Neuronal stem cell (in vitro differentiated cells): ENCODE results near the gene CPM.

Experiments
- DNase-seq: peaks from one replicate; pipeline ENCODE4 v3.0.0-alpha.2; 2013; ENCODE audit warnings: low spot score
- H2AFZ ChIP-seq: one replicate; pipeline ENCODE4 v1.6.1; 2013; ENCODE audit warnings: mild to moderate bottlenecking, low read length, inconsistent platforms
- H2AK5ac ChIP-seq: 2 replicates; pipeline ENCODE4 v1.6.1; 2013; ENCODE audit warnings: low read depth, mild to moderate bottlenecking, inconsistent platforms, low read length, moderate library complexity, mixed read lengths
- H2BK120ac ChIP-seq: 2 replicates; pipeline ENCODE4 v1.6.1; 2013; ENCODE audit warnings: low read depth, mild to moderate bottlenecking, inconsistent platforms, low read length, moderate library complexity, mixed read lengths
- H2BK12ac ChIP-seq: one replicate; pipeline ENCODE4 v1.6.1; 2013; ENCODE audit warnings: low read length, inconsistent platforms
- H2BK15ac ChIP-seq: 2 replicates; pipeline ENCODE4 v1.6.1; 2013; ENCODE audit warnings: mild to moderate bottlenecking, low read length, inconsistent platforms, mixed read lengths
- H2BK5ac ChIP-seq: one replicate; pipeline ENCODE4 v1.6.1; 2013; ENCODE audit warnings: inconsistent platforms, mild to moderate bottlenecking, low read length, moderate library complexity
- H3K14ac ChIP-seq: one replicate; pipeline ENCODE4 v1.6.1; 2013; ENCODE audit warnings: low read length, inconsistent platforms
- H3K18ac ChIP-seq: 2 replicates; pipeline ENCODE4 v1.6.1; 2013; ENCODE audit warnings: low read length, inconsistent platforms
- H3K23ac ChIP-seq: 2 replicates; pipeline ENCODE4 v1.6.1; 2013; ENCODE audit warnings: low read depth, mild to moderate bottlenecking, mixed read lengths, low read length, inconsistent platforms; ENCODE audit not compliant: poor library complexity
- H3K27ac ChIP-seq: replicated peaks from 3 replicates; pipeline ENCODE4 v1.5.1; 2013; ENCODE audit warnings: low read length, inconsistent platforms
- H3K27me3 ChIP-seq, 3 experiments: 2 replicates each; pipeline ENCODE4 v1.6.1; 2013; ENCODE audit warnings: low read length in 3 of 3, mild to moderate bottlenecking in 2 of 3, inconsistent platforms in 1 of 3, low read depth in 1 of 3, mixed read lengths in 1 of 3, moderate library complexity in 1 of 3; ENCODE audit not compliant: control insufficient read depth in 3 of 3, insufficient read depth in 3 of 3
- H3K36me3 ChIP-seq, 2 donors: replicated peaks in 1 of 2; 2 replicates each; pipeline ENCODE4 v1.6.1; 2013; ENCODE audit warnings: low read length in 2 of 2; ENCODE audit not compliant: control insufficient read depth in 2 of 2, insufficient read depth in 2 of 2
- H3K4ac ChIP-seq: 2 replicates; pipeline ENCODE4 v1.6.1; 2013; ENCODE audit warnings: inconsistent platforms, mild to moderate bottlenecking, low read length, moderate library complexity
- H3K4me1 ChIP-seq, 2 donors: 1 replicate in 1 of 2; 2 replicates in 1 of 2; pipeline ENCODE4 v1.6.1; 2013; ENCODE audit warnings: low read length in 2 of 2, low read depth in 1 of 2; ENCODE audit not compliant: control insufficient read depth in 2 of 2, insufficient read depth in 1 of 2
- H3K4me2 ChIP-seq: one replicate; pipeline ENCODE4 v1.6.1; 2013; ENCODE audit warnings: mild to moderate bottlenecking, low read length, inconsistent platforms; ENCODE audit not compliant: insufficient read depth, poor library complexity, severe bottlenecking
- H3K4me3 ChIP-seq, 2 donors: 2 replicates each; pipeline ENCODE4 v1.5.1; 2013; ENCODE audit warnings: low read length in 2 of 2, mild to moderate bottlenecking in 2 of 2, inconsistent platforms in 1 of 2, moderate library complexity in 1 of 2
- H3K79me1 ChIP-seq: one replicate; pipeline ENCODE4 v1.6.1; 2013; ENCODE audit warnings: low read depth, mild to moderate bottlenecking, inconsistent platforms, low read length, moderate library complexity
- H3K9ac ChIP-seq: one replicate; pipeline ENCODE4 v1.6.1; 2013; ENCODE audit warnings: mild to moderate bottlenecking, low read depth, low read length, inconsistent platforms; ENCODE audit not compliant: poor library complexity
- H3K9me3 ChIP-seq, 2 donors: replicated peaks in 1 of 2; 2 replicates each; pipeline versions ENCODE3 to v1.6.1; 2013; ENCODE audit warnings: low read length in 2 of 2, mild to moderate bottlenecking in 2 of 2, inconsistent platforms in 1 of 2, low read depth in 1 of 2, mixed read lengths in 1 of 2, moderate library complexity in 1 of 2; ENCODE audit not compliant: control insufficient read depth in 2 of 2, insufficient read depth in 1 of 2
- H4K8ac ChIP-seq: one replicate; pipeline ENCODE4 v1.6.1; 2013; ENCODE audit warnings: low read depth, mild to moderate bottlenecking, inconsistent platforms, low read length, moderate library complexity
- H4K91ac ChIP-seq: one replicate; pipeline ENCODE4 v1.6.1; 2013; ENCODE audit warnings: low read length, low read depth, mild to moderate bottlenecking, inconsistent platforms; ENCODE audit not compliant: poor library complexity
- WGBS, 2 donors: extraction: QIAGEN DNeasy Blood & Tissue Kit; methylation state at CpG; one replicate each; pipeline ENCODE4 v1.1.7; 2013; ENCODE audit warnings: missing lambda C conversion rate in 2 of 2, mixed read lengths in 1 of 2; ENCODE audit not compliant: insufficient read length in 2 of 2, insufficient replicate concordance in 1 of 2; ENCODE audit errors: extremely low coverage in 2 of 2; 5-methylcytosine and 5-hydroxymethylcytosine counted together

Gene CPM

DNA sequence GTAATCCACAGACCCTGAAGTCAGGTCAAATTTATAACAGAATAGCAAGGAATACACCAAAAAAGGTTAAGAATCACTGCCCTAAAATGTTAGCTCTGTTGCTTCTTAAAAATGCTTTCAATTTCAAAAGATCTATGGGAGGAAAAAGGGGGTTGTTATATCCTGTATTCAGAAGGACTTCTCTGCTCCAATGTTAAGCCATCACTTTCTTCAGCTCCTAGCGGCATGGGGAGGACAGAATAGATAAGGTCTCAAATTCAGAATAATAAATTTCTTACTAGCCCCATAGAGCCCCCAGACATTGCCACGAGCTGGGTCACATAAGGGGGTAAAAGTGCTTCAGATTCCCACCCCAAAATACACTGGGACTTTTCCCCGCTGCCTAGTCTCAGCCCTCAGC, 49.8 kb downstream of the CPM start:
- Histone ChIP-seq H3K27me3 (peaks cover 0 to 3% (median 0%) of the 10 kb centered on the region in 3 experiments), H3K4me3 (no peak overlapping the region), H3K4me1 (no peaks in the 10 kb centered on the region), H2BK120ac (no peak overlapping the region), H2AFZ (no peak overlapping the region), H2BK15ac (no peak overlapping the region), H2AK5ac (no peak overlapping the region), H4K91ac (no peak overlapping the region), H3K9ac (no peak overlapping the region), H3K27ac (no peak overlapping the region), H3K79me1 (no peaks in the 10 kb centered on the region), H3K4me2 (no peak overlapping the region), H3K9me3 (peaks cover 0 to 3% of the 10 kb centered on the region in 2 donors), H3K23ac (no peak overlapping the region), H4K8ac (no peak overlapping the region), H2BK12ac (no peak overlapping the region), H3K18ac (no peak overlapping the region), H2BK5ac (no peak overlapping the region), H3K14ac (no peak overlapping the region), H3K4ac (no peak overlapping the region), H3K36me3 (no peaks in the 10 kb centered on the region)
- WGBS, 2 donors, result no CpG with 5 or more reads among the region's 3 CpGs
- DNase-seq, result no peak

DNA sequence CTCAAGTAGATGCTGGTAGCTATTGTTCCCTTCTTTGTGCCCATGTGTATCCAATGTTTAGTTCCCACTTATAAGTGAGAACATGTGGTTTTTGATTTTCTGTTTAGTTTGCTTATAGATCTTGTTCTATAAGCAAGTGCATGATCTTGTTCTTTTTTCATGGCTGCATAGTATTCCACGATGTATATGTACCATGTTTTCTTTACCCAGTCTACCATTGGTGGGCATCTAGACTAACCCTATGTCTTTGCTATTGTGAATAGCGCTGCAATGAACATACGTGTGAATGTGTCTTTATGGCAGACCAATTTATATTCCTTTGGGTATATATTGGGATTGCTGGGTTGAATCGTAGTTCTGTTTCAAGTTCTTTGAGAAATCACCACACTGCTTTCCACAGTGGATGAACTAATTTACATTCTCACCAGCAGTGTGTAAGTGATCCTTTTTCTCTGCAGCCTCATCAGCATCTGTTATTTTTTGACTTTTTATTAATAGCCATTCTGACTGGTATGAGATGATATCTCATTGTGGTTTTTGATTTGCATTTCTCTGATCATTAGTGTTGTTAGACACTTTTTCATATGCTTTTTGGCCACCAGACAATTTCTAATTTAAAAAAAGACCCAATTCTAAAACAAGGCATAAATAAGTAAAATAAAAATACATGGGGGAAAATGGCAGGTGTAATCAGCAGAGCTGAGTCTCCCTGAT, 50.6 kb downstream of the CPM start:
- Histone ChIP-seq H3K79me1 (no peaks in the 10 kb centered on the region), H2BK15ac (no peak overlapping the region), H2BK120ac (no peak overlapping the region), H3K27me3 (peaks cover 0 to 3% (median 0%) of the 10 kb centered on the region in 3 experiments), H3K9me3 (peaks cover 0 to 3% of the 10 kb centered on the region in 2 donors), H3K18ac (no peak overlapping the region), H2BK5ac (no peak overlapping the region), H3K36me3 (no peaks in the 10 kb centered on the region), H4K8ac (no peak overlapping the region), H3K23ac (no peak overlapping the region), H2AK5ac (no peak overlapping the region), H3K4me1 (no peaks in the 10 kb centered on the region), H3K4me3 (no peak overlapping the region), H2BK12ac (no peak overlapping the region), H3K14ac (no peak overlapping the region), H3K9ac (no peak overlapping the region), H2AFZ (no peak overlapping the region), H4K91ac (no peak overlapping the region), H3K4me2 (no peak overlapping the region), H3K27ac (no peak overlapping the region), H3K4ac (no peak overlapping the region)
- WGBS, 2 donors, result no CpG with 5 or more reads among the region's 4 CpGs
- no peak for DNase-seq

DNA sequence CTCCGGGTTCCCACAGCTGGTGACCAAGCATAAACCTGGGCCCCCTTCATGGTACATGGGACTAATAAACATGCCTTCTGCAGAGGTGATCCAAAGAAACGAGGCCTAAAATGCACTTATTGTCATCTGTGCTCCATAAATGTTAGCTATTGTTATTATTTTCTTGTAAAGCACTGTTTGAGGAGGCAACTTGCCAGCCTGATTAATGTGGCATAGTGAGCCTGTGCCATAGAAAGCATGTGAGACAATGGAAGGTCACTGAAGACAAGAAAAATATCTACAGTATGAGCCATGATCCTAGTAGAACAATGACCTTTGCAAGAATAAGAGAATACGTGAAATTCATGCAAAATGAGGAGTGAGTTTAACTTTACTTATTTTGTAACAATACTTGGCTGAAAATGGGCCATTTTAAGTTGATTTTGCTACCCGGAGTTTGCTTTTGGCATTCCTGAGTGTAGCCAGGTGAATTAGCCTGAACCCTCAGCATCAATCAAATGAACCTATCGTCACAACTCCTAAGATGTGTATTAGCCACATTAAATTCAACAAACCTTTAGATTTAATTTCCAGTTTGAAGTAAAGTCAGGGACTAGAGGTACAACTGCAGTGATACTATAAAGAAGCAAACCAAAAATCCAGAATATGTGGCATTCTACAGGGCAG, 52.2 kb downstream of the CPM start:
- H4K8ac ChIP-seq, result no peak overlapping the region
- WGBS, 2 donors, result no CpG with 5 or more reads among the region's 5 CpGs
- no peak overlapping the region for H2AK5ac ChIP-seq
- no peak for DNase-seq
- no peak overlapping the region for H3K4ac ChIP-seq
- H3K18ac ChIP-seq, result no peak overlapping the region
- H3K36me3 ChIP-seq, result no peaks in the 10 kb centered on the region
- H3K9me3 ChIP-seq, result peaks cover 0 to 3% of the 10 kb centered on the region in 2 donors
- H3K9ac ChIP-seq, result no peak overlapping the region
- H2BK5ac ChIP-seq, result no peak overlapping the region
- H2BK15ac ChIP-seq, result no peak overlapping the region
- no peaks in the 10 kb centered on the region for H3K79me1 ChIP-seq
- no peak overlapping the region for H3K27ac ChIP-seq
- no peak overlapping the region for H3K14ac ChIP-seq
- H3K4me2 ChIP-seq, result no peak overlapping the region
- H2BK120ac ChIP-seq, result no peak overlapping the region
- no peak overlapping the region for H3K23ac ChIP-seq
- no peak overlapping the region for H2BK12ac ChIP-seq
- peaks cover 0 to 8% of the 10 kb centered on the region in 2 donors for H3K4me1 ChIP-seq
- H3K27me3 ChIP-seq, result peaks cover 0 to 3% (median 0%) of the 10 kb centered on the region in 3 experiments
- H4K91ac ChIP-seq, result no peak overlapping the region
- no peak overlapping the region for H2AFZ ChIP-seq
- no peak overlapping the region for H3K4me3 ChIP-seq

DNA sequence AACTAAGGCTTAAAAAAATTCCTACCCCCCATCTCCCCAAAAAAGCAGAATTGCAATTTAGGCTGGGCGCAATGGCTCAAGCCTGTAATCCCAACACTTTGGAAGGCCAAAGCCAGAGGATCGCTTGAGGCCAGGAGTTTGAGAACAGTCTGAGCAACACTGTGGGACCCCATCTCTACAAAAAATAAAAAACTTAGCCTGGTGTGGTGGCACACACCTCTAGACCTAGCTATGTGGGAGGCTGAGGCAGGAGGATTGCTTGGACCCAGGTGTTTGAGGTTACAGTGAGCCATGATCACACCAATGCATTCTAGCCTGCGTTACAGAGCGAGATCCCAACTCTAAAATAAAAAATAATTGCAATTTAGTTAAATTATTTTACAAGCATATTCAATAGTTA, 54.1 kb downstream of the CPM start:
- Histone ChIP-seq H3K36me3 (no peaks in the 10 kb centered on the region), H2BK15ac (no peak overlapping the region)
- no peak for DNase-seq

More for the DNA sequence above, 54.1 kb downstream of the CPM start:
- H3K4me2 ChIP-seq, result no peak overlapping the region
- H3K23ac ChIP-seq, result no peak overlapping the region
- peaks cover 0 to 3% of the 10 kb centered on the region in 2 donors for H3K9me3 ChIP-seq
- no peak overlapping the region for H2BK12ac ChIP-seq
- H4K8ac ChIP-seq, result no peak overlapping the region
- no peak overlapping the region for H3K9ac ChIP-seq
- H3K4ac ChIP-seq, result no peak overlapping the region
- no peaks in the 10 kb centered on the region for H3K27me3 ChIP-seq
- H3K4me3 ChIP-seq, result no peak overlapping the region
- H3K18ac ChIP-seq, result no peak overlapping the region
- WGBS, 2 donors, result no CpG with 5 or more reads among the region's 4 CpGs
- no peak overlapping the region for H2AK5ac ChIP-seq
- no peak overlapping the region for H4K91ac ChIP-seq
- H3K79me1 ChIP-seq, result no peaks in the 10 kb centered on the region
- no peak overlapping the region for H3K14ac ChIP-seq
- no peak overlapping the region for H3K27ac ChIP-seq
- H2AFZ ChIP-seq, result no peak overlapping the region
- no peak overlapping the region for H2BK5ac ChIP-seq
- H3K4me1 ChIP-seq, result peaks cover 0 to 8% of the 10 kb centered on the region in 2 donors
- no peak overlapping the region for H2BK120ac ChIP-seq
